GM13976 (cell line): ENCODE results near the gene CEP112.

Source experiments
- DNase-seq: peaks from one replicate; pipeline ENCODE4 v3.0.0; 2012; ENCODE audit warnings: low spot score
- CTCF ChIP-seq: IDR thresholded peaks from 2 replicates; pipeline ENCODE4 v1.5.1; 2012; ENCODE audit warnings: borderline replicate concordance, mild to moderate bottlenecking; ENCODE audit not compliant: insufficient read depth; ENCODE audit errors: extremely low read depth, missing control alignments, control extremely low read depth
- in situ Hi-C: fragments of 300-500 bp; cut with MboI; formaldehyde crosslinking; loops from one replicate; pipeline ENCODE4 v1.12.0; 2022; ENCODE audit warnings: low sequenced_read_pairs, mixed read lengths, inconsistent platforms; ENCODE audit not compliant: unreplicated experiment

The CEP112 gene

GRCh38 chr17:65987988-65988387 is 203.9 kb downstream of the CEP112 start:
- DNase-seq: no peak
- in situ Hi-C loops: loop anchor here (25.0 kb wide), 1 partner anchor 701 kb away; no protein-coding TSS in a partner anchor
- no peak for TF ChIP-seq CTCF

DNA sequence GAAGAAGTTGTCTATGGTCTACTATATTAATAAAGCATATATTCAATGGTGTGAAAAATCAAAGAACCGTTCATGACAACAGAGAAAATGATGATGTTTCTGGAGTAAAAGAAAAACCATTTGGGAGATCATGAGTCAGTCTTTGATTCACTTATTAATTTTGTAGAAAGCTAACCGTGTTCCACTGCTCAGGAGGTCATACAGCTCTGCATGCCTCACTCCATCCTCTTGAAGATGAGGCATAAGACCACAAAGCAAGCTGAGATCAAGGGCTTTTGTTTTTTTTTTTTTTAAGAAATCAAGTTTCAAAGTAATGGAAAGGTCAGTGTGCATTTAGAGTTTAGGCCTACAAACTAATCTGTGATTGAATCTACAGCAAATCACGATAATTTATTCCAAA is 206.4 kb downstream of the CEP112 start:
- in situ Hi-C loops: loop anchor here (25.0 kb wide), 1 partner anchor 698 kb away; no protein-coding TSS in a partner anchor
- no peak for DNase-seq
- TF ChIP-seq CTCF: no peak

GRCh38 chr17:65984299-65984698 is 207.6 kb downstream of the CEP112 start:
- in situ Hi-C loops: loop anchor here (25.0 kb wide), 1 partner anchor 697 kb away; no protein-coding TSS in a partner anchor
- no peak for TF ChIP-seq CTCF
- no peak for DNase-seq

DNA sequence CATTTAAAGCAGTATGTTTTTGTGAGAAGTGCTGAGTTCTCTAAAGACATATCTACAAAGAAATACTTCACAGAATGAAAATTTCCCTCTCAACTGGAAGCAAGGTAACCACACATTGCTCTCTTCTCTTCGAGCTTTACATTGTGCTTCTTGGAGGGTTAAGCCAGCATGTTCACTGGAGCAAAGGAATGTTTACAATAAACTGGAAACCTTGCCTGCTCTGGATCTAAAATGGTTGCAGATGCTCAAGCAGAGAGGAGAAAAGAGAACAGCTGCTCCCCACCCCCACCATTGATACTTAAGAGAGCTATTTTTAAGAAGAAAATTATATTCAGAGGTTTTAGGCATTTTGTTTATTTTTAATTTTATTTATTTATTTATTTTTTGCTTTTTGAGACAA is 213.1 kb downstream of the CEP112 start:
- in situ Hi-C loops: loop anchor here (25.0 kb wide), 1 partner anchor 692 kb away; no protein-coding TSS in a partner anchor
- no peak for DNase-seq
- no peak for TF ChIP-seq CTCF

DNA sequence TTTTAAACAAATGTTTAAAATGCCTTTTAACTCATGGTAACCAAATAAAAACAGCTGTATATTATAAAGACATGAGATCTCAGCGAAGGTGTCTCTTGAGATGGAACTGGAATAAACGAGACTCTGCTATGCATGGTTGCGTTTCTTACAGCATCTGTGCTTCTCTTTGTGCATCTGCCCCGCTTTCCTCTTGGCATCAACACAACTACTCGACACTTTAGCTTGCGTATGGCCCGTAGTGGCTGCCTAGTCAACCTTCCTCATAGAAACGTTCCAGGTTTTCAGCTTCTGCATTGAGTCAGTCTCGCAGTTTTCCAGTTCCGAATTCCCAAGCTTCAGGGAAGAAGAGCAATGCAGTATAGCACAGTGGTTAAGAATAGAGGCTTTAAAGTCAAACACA is 214.9 kb downstream of the CEP112 start:
- no peak for DNase-seq
- in situ Hi-C loops: loop anchor here (25.0 kb wide), 1 partner anchor 690 kb away; no protein-coding TSS in a partner anchor
- TF ChIP-seq CTCF: no peak

DNA sequence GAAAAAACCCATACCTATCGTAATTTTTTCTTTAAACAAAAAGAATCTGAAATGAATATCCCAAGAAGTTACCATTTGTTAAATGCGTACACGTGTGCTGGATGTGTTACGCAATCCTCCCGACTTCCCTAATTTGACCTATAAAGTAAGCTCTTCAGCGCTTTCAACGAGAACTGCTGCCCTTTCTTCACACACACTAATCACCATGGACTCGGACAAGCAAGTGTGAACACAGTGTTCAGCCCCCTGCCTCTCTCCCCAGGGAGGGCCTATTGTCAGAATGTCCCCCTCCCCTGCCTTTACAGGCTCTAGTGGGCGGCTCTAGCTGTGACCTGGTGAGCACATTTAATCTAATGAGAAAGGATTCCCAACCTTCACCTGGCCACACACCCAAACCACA is 216.1 kb downstream of the CEP112 start:
- TF ChIP-seq CTCF: no peak
- DNase-seq: no peak
- in situ Hi-C loops: loop anchor here (25.0 kb wide), 1 partner anchor 689 kb away; no protein-coding TSS in a partner anchor
